Measurements from ENCODE around the gene ARPC4. TPM values are rescaled to one million over a fixed set of nuclear protein-coding genes. Genes with fewer than 3 reads are reported as not detected.
A peak's percentile ranks its signal among the peaks of the same experiment; 100 is the strongest.

Gene ARPC4
- total RNA-seq, 4 donors from 2014 or later: 111 to 165 (median 135) TPM

DNA sequence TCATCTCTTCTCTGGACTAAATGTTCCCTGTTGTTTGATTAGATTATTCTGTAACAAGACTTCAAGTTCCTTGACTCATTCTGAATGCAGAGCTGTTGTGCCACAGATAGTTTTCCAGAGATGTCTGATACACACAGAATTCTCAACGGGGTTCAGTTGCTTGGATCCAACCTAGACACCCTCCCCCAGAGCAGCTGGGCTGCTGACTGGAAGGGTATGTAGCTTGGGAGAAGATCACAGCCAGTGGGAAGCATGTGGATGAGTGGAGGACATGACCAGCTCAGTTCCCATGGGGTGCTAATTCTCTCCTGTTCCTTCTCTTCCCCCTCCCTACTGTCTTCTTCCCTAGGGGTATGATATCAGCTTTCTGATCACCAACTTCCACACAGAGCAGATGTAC is 10.6 kb downstream of the ARPC4 start:
- Histone ChIP-seq H3K4me3 (no peak overlapping the region), H3K27ac (no peak overlapping the region)

GRCh38 chr3:9804996-9805395 is 12.1 kb downstream of the ARPC4 start:
- Histone ChIP-seq H3K27ac (no peak overlapping the region), H3K36me3 (peaks cover 0 to 66% (median 0%) of the 10 kb centered on the region in 3 donors)
- no peak for DNase-seq

More for the DNA sequence above, 10.6 kb downstream of the ARPC4 start:
- Histone ChIP-seq H3K27me3 (no peaks in the 10 kb centered on the region), H3K9me3 (no peaks in the 10 kb centered on the region), H3K4me1 (peaks cover 0 to 5% (median 0%) of the 10 kb centered on the region in 4 donors), H3K36me3 (peaks cover 0 to 81% (median 0%) of the 10 kb centered on the region in 3 donors)
- no peak for TF ChIP-seq CTCF (IDR thresholded peaks at IDR 0.05)
- DNase-seq: no peak

GRCh38 chr3:9806137-9806536 is 13.3 kb downstream of the ARPC4 start:
- H3K9me3 ChIP-seq: no peaks in the 10 kb centered on the region
- no peak for TF ChIP-seq POLR2A (IDR thresholded peaks at IDR 0.05)
- no peak for TF ChIP-seq CTCF (IDR thresholded peaks at IDR 0.05)
- H3K36me3 ChIP-seq: peaks cover 0 to 55% (median 0%) of the 10 kb centered on the region in 3 donors
- H3K27ac ChIP-seq: no peak overlapping the region
- H3K4me3 ChIP-seq: no peak overlapping the region
- H3K4me1 ChIP-seq: peaks cover 0 to 22% (median 0%) of the 10 kb centered on the region in 4 donors
- no peaks in the 10 kb centered on the region for H3K27me3 ChIP-seq
- DNase-seq: no peak

More at GRCh38 chr3:9804996-9805395, 12.1 kb downstream of the ARPC4 start:
- Histone ChIP-seq H3K4me1 (peaks cover 0 to 14% (median 0%) of the 10 kb centered on the region in 4 donors), H3K9me3 (no peaks in the 10 kb centered on the region), H3K4me3 (no peak overlapping the region), H3K27me3 (no peaks in the 10 kb centered on the region)
- TF ChIP-seq POLR2A (IDR thresholded peaks at IDR 0.05) (no peak), CTCF (IDR thresholded peaks at IDR 0.05) (no peak)

- Histone ChIP-seq H3K4me1 (peaks cover 0 to 23% (median 0%) of the 10 kb centered on the region in 4 donors), H3K36me3 (peaks cover 0 to 47% (median 0%) of the 10 kb centered on the region in 3 donors), H3K27me3 (no peaks in the 10 kb centered on the region), H3K9me3 (no peaks in the 10 kb centered on the region), H3K4me3 (no peak overlapping the region), H3K27ac (no peak overlapping the region)
- no peak for DNase-seq
- TF ChIP-seq CTCF (IDR thresholded peaks at IDR 0.05) (no peak), POLR2A (IDR thresholded peaks at IDR 0.05) (no peak)
Observed at GRCh38 chr3:9806688-9807589, 14.1 kb downstream of the ARPC4 start.

DNA sequence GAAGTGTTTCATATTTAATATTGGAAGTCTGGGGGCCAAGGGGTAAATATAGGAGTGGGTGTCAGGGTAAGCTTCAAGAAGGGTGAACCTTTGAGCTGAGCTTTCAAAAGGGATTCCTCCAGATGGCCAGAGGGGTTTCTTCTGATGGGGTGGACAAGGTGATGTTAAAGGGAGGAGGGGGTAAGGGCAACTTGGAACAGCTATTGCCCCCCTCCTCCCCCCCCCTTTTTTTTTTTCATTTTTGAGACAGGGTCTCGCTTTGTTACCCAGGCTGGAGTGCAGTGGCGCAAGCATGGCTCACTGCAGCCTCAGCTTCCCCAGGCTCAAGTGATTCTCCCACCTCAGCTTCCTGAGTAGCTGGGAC is 15.1 kb downstream of the ARPC4 start:
- peak overlapping the region in 2 of 4 donors; percentile 94 for H3K27ac ChIP-seq
- peaks cover 0 to 23% (median 0%) of the 10 kb centered on the region in 4 donors for H3K4me1 ChIP-seq
- TF ChIP-seq POLR2A (IDR thresholded peaks at IDR 0.05) (no peak), CTCF (IDR thresholded peaks at IDR 0.05) (no peak)
- peaks cover 0 to 43% (median 0%) of the 10 kb centered on the region in 3 donors for H3K36me3 ChIP-seq
- H3K4me3 ChIP-seq: no peak overlapping the region
- DNase-seq: no peak
- H3K27me3 ChIP-seq: no peaks in the 10 kb centered on the region
- H3K9me3 ChIP-seq: no peaks in the 10 kb centered on the region

Data from Peyer's patch (tissue), 4 donors.